HFFc6 (cell line): ENCODE data around the gene NR1H4. TPM values are rescaled to one million over a fixed set of nuclear protein-coding genes. Genes with fewer than 3 reads are reported as not detected.
"Not testable (repeated sequence)": the region's sequence is repeated elsewhere in the genome, so short reads cannot be mapped to it uniquely, and the experiment has no call there.

Experiments
- DNase-seq: peaks from one replicate; pipeline ENCODE4 v3.0.0-alpha.2; 2018
- H3K27ac Mint-ChIP-seq: 2 replicates; pipeline ENCODE4 v1.8.0; 2020; ENCODE audit warnings: mild to moderate bottlenecking, mixed read lengths
- H3K27me3 Mint-ChIP-seq: 2 replicates; pipeline ENCODE4 v1.8.0; 2021; ENCODE audit warnings: mild to moderate bottlenecking, moderate library complexity, mixed read lengths; ENCODE audit not compliant: insufficient read depth
- H3K36me3 Mint-ChIP-seq: 2 replicates; pipeline ENCODE4 v1.8.0; 2021; ENCODE audit warnings: low read depth, mixed read lengths
- H3K4me1 Mint-ChIP-seq: 2 replicates; pipeline ENCODE4 v1.8.0; 2020; ENCODE audit warnings: low read depth, mixed read lengths
- H3K4me3 Mint-ChIP-seq: 2 replicates; pipeline ENCODE4 v1.8.0; 2020; ENCODE audit warnings: mild to moderate bottlenecking, moderate library complexity, mixed read lengths
- H3K9me3 Mint-ChIP-seq: 2 replicates; pipeline ENCODE4 v1.8.0; 2020; ENCODE audit warnings: mild to moderate bottlenecking, mixed read lengths
- total RNA-seq, 6 experiments: library from RNA; stranded (reverse); fragmentation: NEBNext Ultra II Directional; extraction: Animal tissue kit (Norgen Biotek cat#: 25700); gene quantifications; 2 replicates in 1 of 6; 3 replicates in 5 of 6; pipeline ENCODE4 v1.2.3, GENCODE V29; 2021
- TF ChIP-seq, protein P1 (sequence below): fragments of 200-600 bp; sonication (generic); IDR thresholded peaks from 2 replicates; pipeline ENCODE4 v1.5.0; 2021; ENCODE audit warnings: antibody characterized with exemption, mild to moderate bottlenecking

NR1H4 gene
- total RNA-seq, 6 experiments from 2014 or later = not detected

GRCh38 chr12:100498141-100498540, 24.5 kb downstream of the NR1H4 start:
- H3K27ac Mint-ChIP-seq = no peak overlapping the region
- no peaks in the 10 kb centered on the region for H3K36me3 Mint-ChIP-seq
- H3K4me3 Mint-ChIP-seq = no peak overlapping the region
- no peaks in the 10 kb centered on the region for H3K27me3 Mint-ChIP-seq
- TF ChIP-seq, protein P1, sequence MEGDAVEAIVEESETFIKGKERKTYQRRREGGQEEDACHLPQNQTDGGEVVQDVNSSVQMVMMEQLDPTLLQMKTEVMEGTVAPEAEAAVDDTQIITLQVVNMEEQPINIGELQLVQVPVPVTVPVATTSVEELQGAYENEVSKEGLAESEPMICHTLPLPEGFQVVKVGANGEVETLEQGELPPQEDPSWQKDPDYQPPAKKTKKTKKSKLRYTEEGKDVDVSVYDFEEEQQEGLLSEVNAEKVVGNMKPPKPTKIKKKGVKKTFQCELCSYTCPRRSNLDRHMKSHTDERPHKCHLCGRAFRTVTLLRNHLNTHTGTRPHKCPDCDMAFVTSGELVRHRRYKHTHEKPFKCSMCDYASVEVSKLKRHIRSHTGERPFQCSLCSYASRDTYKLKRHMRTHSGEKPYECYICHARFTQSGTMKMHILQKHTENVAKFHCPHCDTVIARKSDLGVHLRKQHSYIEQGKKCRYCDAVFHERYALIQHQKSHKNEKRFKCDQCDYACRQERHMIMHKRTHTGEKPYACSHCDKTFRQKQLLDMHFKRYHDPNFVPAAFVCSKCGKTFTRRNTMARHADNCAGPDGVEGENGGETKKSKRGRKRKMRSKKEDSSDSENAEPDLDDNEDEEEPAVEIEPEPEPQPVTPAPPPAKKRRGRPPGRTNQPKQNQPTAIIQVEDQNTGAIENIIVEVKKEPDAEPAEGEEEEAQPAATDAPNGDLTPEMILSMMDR = no peak
- peaks cover 27% of the 10 kb centered on the region for H3K9me3 Mint-ChIP-seq
- H3K4me1 Mint-ChIP-seq = no peaks in the 10 kb centered on the region
- no peak for DNase-seq

GRCh38 chr12:100499416-100499815, 25.8 kb downstream of the NR1H4 start:
- no peaks in the 10 kb centered on the region for H3K36me3 Mint-ChIP-seq
- no peak overlapping the region for H3K4me3 Mint-ChIP-seq
- peaks cover 31% of the 10 kb centered on the region for H3K9me3 Mint-ChIP-seq
- no peaks in the 10 kb centered on the region for H3K27me3 Mint-ChIP-seq
- no peaks in the 10 kb centered on the region for H3K4me1 Mint-ChIP-seq
- TF ChIP-seq, protein P1 = no peak
- DNase-seq = no peak
- no peak overlapping the region for H3K27ac Mint-ChIP-seq

DNA sequence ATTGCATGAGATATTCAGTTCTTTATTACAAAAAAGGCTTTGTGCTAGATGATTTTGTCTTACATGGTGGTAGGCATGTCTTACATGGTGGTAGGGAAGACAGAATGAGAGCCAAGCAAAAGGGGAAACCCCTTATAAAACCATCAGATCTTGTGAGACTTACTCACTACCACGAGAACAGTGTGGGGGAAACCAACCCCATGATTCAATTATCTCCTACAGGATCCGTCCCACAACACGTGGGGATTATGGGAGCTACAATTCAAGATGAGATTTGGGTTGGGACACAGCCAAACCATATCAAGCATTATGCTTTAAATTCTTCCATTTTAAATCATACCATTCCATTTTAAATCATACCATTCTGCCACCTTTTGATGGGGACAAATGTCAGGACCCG, 29.1 kb downstream of the NR1H4 start:
- not testable (repeated sequence) for H3K27me3 Mint-ChIP-seq, DNase-seq, H3K4me3 Mint-ChIP-seq, H3K27ac Mint-ChIP-seq, H3K36me3 Mint-ChIP-seq, H3K4me1 Mint-ChIP-seq
- peaks cover 23% of the 10 kb centered on the region for H3K9me3 Mint-ChIP-seq

DNA sequence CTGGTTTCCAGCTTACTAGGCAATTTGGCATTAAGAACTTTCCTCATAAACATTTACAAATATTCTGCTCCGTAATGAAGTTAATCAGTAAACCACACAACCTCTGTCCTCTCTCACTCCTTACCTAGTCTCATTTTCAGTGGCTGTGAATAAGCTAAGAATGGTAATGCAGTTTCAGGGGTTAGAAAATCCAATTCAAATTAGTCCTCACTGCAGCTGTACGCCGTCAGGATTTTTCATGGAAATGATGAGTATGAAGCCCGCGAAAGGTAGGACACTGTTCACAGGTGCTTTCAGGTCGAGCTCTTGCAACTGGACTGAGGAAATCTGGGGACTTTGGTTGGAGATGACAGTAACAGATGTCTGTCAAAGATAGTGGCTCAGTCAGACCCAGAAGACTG, 29.6 kb downstream of the NR1H4 start:
- Mint-ChIP-seq H3K9me3 (peaks cover 23% of the 10 kb centered on the region), H3K4me1 (no peaks in the 10 kb centered on the region), H3K36me3 (no peaks in the 10 kb centered on the region), H3K4me3 (no peak overlapping the region), H3K27ac (no peak overlapping the region), H3K27me3 (no peaks in the 10 kb centered on the region)
- DNase-seq = no peak
- TF ChIP-seq, protein P1 = no peak

DNA sequence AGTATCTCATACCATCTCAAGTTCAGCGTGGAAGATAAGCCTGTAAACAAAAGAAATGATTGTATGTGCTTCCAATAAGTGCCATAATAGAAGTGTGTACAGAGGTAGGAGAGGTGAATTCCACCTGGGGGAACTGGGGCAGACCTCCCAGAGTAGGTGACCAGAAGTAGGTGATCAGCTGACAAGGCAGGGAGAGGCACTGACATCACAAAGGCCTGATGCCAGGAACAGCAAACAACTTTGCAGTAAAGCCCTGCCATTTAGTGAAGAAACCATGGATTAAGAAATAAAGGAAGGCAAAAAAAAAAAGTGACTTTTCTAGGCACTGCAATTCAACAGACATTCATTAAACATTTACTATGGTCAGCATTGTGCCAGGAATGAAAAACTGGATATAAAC, 31.1 kb downstream of the NR1H4 start:
- peaks cover 21% of the 10 kb centered on the region for H3K9me3 Mint-ChIP-seq
- no peaks in the 10 kb centered on the region for H3K27me3 Mint-ChIP-seq
- H3K4me3 Mint-ChIP-seq = no peak overlapping the region
- no peaks in the 10 kb centered on the region for H3K4me1 Mint-ChIP-seq
- no peaks in the 10 kb centered on the region for H3K36me3 Mint-ChIP-seq
- H3K27ac Mint-ChIP-seq = no peak overlapping the region
- DNase-seq = no peak
- TF ChIP-seq, protein P1 = no peak

DNA sequence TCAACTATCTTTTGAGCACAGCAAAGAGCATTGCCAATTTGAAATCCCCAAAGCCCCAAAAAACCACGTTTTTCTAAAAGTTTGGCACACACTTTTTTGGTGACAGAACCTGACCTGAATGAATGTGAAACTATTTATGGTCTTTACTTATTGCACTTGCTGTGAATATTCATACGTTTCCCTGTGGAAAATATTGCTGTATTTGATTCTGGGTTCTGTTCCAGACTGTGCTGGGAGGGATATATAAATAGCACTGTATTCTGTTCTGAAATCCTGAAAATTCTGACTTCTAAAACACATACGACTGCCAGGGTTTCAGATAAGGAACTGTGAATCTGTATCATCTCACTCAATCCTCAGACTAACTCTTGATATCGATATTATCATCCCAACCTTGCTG, 35.1 kb downstream of the NR1H4 start:
- no peak overlapping the region for H3K4me3 Mint-ChIP-seq
- H3K27me3 Mint-ChIP-seq = no peaks in the 10 kb centered on the region
- H3K27ac Mint-ChIP-seq = no peak overlapping the region
- no peaks in the 10 kb centered on the region for H3K36me3 Mint-ChIP-seq
- peaks cover 20% of the 10 kb centered on the region; the same call in 1 of the 2 replicates for H3K9me3 Mint-ChIP-seq
- no peaks in the 10 kb centered on the region for H3K4me1 Mint-ChIP-seq
- TF ChIP-seq, protein P1 = no peak
- no peak for DNase-seq
